Measurements from ENCODE around the gene LGALS3BP.

DNA sequence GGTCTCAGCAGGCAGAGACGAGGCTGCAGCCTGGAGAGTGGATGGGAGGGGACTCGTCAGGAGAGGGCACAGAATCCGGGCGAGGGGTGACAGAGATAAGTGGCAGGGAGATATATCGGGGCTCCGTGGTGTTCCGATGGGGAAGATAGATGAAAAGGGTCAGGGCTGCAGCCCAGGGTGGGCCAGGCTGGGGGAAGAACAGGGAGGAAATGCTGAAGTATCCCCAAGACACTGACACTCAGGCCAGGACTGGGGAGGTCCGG lies 2.1 kb downstream of the LGALS3BP start:
- TF ChIP-seq, protein P1, sequence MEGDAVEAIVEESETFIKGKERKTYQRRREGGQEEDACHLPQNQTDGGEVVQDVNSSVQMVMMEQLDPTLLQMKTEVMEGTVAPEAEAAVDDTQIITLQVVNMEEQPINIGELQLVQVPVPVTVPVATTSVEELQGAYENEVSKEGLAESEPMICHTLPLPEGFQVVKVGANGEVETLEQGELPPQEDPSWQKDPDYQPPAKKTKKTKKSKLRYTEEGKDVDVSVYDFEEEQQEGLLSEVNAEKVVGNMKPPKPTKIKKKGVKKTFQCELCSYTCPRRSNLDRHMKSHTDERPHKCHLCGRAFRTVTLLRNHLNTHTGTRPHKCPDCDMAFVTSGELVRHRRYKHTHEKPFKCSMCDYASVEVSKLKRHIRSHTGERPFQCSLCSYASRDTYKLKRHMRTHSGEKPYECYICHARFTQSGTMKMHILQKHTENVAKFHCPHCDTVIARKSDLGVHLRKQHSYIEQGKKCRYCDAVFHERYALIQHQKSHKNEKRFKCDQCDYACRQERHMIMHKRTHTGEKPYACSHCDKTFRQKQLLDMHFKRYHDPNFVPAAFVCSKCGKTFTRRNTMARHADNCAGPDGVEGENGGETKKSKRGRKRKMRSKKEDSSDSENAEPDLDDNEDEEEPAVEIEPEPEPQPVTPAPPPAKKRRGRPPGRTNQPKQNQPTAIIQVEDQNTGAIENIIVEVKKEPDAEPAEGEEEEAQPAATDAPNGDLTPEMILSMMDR (IDR thresholded peaks at IDR 0.05) = no peak
- TF ChIP-seq POLR2A (IDR thresholded peaks at IDR 0.05) = no peak

All from esophagus squamous epithelium (tissue), 4 donors.